Upper lobe of left lung (tissue), 6 donors: Measurements from ENCODE around the gene EPB41L3. TPM values are rescaled to one million over a fixed set of nuclear protein-coding genes. Genes with fewer than 3 reads are reported as not detected.

Experiments used
- ATAC-seq, 2 donors: fragments of 200-7000 bp; cut with Tn5 transposase; one replicate each; pipeline ENCODE4 v1.9.1; 2022; ENCODE audit warnings: mild to moderate bottlenecking in 2 of 2, moderate library complexity in 2 of 2; ENCODE audit not compliant: low FRiP score in 2 of 2
- DNase-seq, 2 donors: peaks; one replicate each; pipeline ENCODE4 v3.0.0-alpha.2; 2019 to 2020
- H3K27ac ChIP-seq, 4 donors: fragments of 200-600 bp; sonication (generic); one replicate each; pipeline ENCODE4 v1.5.1; 2016 to 2019
- H3K27me3 ChIP-seq, 4 donors: fragments of 200-600 bp; sonication (generic); one replicate each; pipeline ENCODE4 v1.5.1; 2017 to 2019
- H3K36me3 ChIP-seq, 4 donors: fragments of 200-600 bp; sonication (generic); one replicate each; pipeline ENCODE4 v1.5.1; 2016 to 2019
- H3K4me1 ChIP-seq, 4 donors: fragments of 200-600 bp; sonication (generic); one replicate each; pipeline ENCODE4 v1.5.1; 2018 to 2019
- H3K4me3 ChIP-seq, 4 donors: fragments of 200-600 bp; sonication (generic); one replicate each; pipeline ENCODE4 v1.5.1; 2017 to 2019; ENCODE audit warnings: mild to moderate bottlenecking in 2 of 4, moderate library complexity in 1 of 4
- H3K9me3 ChIP-seq, 4 donors: fragments of 200-600 bp; sonication (generic); one replicate each; pipeline ENCODE4 v1.5.1; 2018 to 2019
- EP300 ChIP-seq, 4 donors: sonication (generic); formaldehyde crosslinking; IDR thresholded peaks; one replicate each; pipeline ENCODE4 v1.5.1; 2017; ENCODE audit warnings: antibody characterized with exemption in 4 of 4, control low read depth in 2 of 4
- POLR2A ChIP-seq, 4 donors: fragments of 450-650 bp; IDR thresholded peaks; one replicate each; pipeline ENCODE4 v1.5.1; 2016 to 2017; ENCODE audit warnings: antibody characterized with exemption in 4 of 4, mild to moderate bottlenecking in 2 of 4
- POLR2AphosphoS5 ChIP-seq, 2 donors: sonication (generic); formaldehyde crosslinking; IDR thresholded peaks; one replicate each; pipeline ENCODE4 v1.5.1; 2017; ENCODE audit warnings: antibody characterized with exemption in 2 of 2
- WGBS, 2 donors: methylation state at CpG; one replicate each; pipeline ENCODE4 v1.1.5; 2017 to 2018; 5-methylcytosine and 5-hydroxymethylcytosine counted together
- total RNA-seq, 6 donors: library from RNA; depleted of rRNA in 4 of 6; stranded (reverse); fragments of >200 nt in 4 of 6; gene quantifications; one replicate each; pipeline versions ENCODE4 v1.1.0 to v1.2.1, GENCODE V29; 2016 to 2021
- TF ChIP-seq, protein P1 (sequence below), 6 experiments: fragments of 450-650 bp in 4 of 6; fragments of 200-600 bp in 2 of 6; sonication (generic) in 2 of 6; IDR thresholded peaks; one replicate each; pipeline ENCODE4 v1.5.1; 2016 to 2019; ENCODE audit warnings: antibody characterized with exemption in 6 of 6
- donor health status: DM: no; HTN: no; CAD: no; lungs with moderate emphysema.
- donor health status: DM: no; HTN: yes; CAD: no; lungs with severe emphysema.

EPB41L3 gene
- total RNA-seq, 6 donors from 2014 or later: 56.4 to 268 (median 85.7) TPM

DNA sequence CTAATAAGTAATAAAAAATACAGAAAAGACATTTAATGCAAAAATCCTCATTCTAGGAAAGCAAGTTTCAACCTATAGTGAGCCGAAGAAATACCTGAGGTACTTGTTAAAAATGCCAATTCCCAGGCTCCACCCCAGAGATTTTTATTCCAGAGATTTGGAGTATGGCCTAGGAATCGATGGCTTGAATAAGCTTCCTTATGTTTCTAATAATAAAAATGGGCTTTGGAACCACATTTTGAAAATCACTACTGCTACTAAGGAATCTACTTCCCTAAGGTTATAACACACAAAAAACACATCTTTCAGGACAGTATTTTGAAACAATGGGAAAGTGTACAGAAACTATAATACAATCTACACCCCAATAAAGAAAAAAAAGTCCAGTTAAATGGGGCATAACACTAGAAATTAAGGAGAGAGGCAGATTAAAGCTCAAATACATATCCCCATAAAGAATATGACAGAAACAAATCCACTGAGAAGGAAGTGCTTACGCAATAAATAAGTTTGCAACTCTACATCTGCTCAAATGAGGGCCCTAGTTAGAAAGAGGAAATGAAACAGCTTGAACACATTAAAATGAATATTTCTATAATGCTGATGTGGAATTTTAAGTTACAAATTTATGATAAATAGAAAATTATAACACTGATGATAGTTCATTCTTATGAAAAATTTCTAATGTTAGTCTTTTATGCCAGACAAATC is 103.7 kb downstream of the EPB41L3 start:
- H3K27ac ChIP-seq: no peak overlapping the region
- TF ChIP-seq POLR2A (IDR thresholded peaks at IDR 0.05) (no peak), EP300 (IDR thresholded peaks at IDR 0.05) (no peak), POLR2AphosphoS5 (IDR thresholded peaks at IDR 0.05) (no peak)
- TF ChIP-seq, protein P1, sequence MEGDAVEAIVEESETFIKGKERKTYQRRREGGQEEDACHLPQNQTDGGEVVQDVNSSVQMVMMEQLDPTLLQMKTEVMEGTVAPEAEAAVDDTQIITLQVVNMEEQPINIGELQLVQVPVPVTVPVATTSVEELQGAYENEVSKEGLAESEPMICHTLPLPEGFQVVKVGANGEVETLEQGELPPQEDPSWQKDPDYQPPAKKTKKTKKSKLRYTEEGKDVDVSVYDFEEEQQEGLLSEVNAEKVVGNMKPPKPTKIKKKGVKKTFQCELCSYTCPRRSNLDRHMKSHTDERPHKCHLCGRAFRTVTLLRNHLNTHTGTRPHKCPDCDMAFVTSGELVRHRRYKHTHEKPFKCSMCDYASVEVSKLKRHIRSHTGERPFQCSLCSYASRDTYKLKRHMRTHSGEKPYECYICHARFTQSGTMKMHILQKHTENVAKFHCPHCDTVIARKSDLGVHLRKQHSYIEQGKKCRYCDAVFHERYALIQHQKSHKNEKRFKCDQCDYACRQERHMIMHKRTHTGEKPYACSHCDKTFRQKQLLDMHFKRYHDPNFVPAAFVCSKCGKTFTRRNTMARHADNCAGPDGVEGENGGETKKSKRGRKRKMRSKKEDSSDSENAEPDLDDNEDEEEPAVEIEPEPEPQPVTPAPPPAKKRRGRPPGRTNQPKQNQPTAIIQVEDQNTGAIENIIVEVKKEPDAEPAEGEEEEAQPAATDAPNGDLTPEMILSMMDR (IDR thresholded peaks at IDR 0.05): no peak
- no peaks in the 10 kb centered on the region for H3K4me1 ChIP-seq
- no peaks in the 10 kb centered on the region for H3K27me3 ChIP-seq
- peak in 1 of 2 donors; percentile 80 for ATAC-seq
- DNase-seq: no peak
- no peaks in the 10 kb centered on the region for H3K9me3 ChIP-seq
- no peak overlapping the region for H3K4me3 ChIP-seq
- WGBS, 2 donors: 70 to 84% methylated on average over 3 of the region's 3 CpGs
- H3K36me3 ChIP-seq: no peaks in the 10 kb centered on the region

GRCh38 chr18:5434425-5434824 is 109.4 kb downstream of the EPB41L3 start:
- Histone ChIP-seq H3K9me3 (no peaks in the 10 kb centered on the region), H3K27me3 (no peaks in the 10 kb centered on the region), H3K27ac (no peak overlapping the region), H3K4me3 (no peak overlapping the region), H3K4me1 (no peaks in the 10 kb centered on the region), H3K36me3 (no peaks in the 10 kb centered on the region)
- no peak for TF ChIP-seq POLR2AphosphoS5 (IDR thresholded peaks at IDR 0.05)
- no peak for TF ChIP-seq POLR2A (IDR thresholded peaks at IDR 0.05)
- no peak for TF ChIP-seq EP300 (IDR thresholded peaks at IDR 0.05)
- TF ChIP-seq, protein P1 (IDR thresholded peaks at IDR 0.05): no peak
- ATAC-seq (no peak), DNase-seq (no peak)
- 86 to 87% methylated on average over 4 of the region's 4 CpGs for WGBS, 2 donors

GRCh38 chr18:5431836-5432575 is 111.8 kb downstream of the EPB41L3 start:
- no peak for DNase-seq
- Histone ChIP-seq H3K4me3 (no peak overlapping the region), H3K36me3 (no peaks in the 10 kb centered on the region), H3K27ac (no peak overlapping the region), H3K9me3 (no peaks in the 10 kb centered on the region), H3K27me3 (no peaks in the 10 kb centered on the region), H3K4me1 (no peaks in the 10 kb centered on the region)
- TF ChIP-seq, protein P1 (IDR thresholded peaks at IDR 0.05): no peak
- no peak for TF ChIP-seq POLR2AphosphoS5 (IDR thresholded peaks at IDR 0.05)
- no peak for TF ChIP-seq POLR2A (IDR thresholded peaks at IDR 0.05)
- 80 to 85% methylated on average over 7 to 8 of the region's 8 CpGs for whole genome bisulfite sequencing, 2 donors
- no peak for ATAC-seq

DNA sequence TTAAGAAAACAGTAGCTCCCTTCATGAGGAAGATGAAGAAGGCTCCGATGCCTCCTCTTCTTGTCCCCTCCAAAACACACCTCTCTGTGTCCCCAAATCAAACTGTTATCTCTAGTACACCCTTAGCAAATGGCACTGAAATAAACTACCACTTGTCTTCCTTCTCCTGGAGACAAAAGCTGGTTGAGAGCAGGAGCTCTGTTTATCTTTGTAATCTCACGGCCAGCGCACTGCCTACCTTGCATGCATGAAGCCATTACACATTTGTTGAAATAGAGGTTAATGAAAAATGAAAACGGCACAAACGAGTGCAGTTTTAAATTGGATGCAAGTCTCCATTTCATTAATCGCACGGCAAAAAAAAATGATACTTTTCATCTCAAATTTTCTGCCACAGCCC is 113.7 kb downstream of the EPB41L3 start:
- no peak for DNase-seq
- 68 to 72% methylated on average over 7 of the region's 7 CpGs for WGBS, 2 donors
- ATAC-seq: no peak
- Histone ChIP-seq H3K4me3 (no peak overlapping the region), H3K27ac (no peak overlapping the region), H3K36me3 (no peaks in the 10 kb centered on the region), H3K27me3 (no peaks in the 10 kb centered on the region), H3K9me3 (no peaks in the 10 kb centered on the region), H3K4me1 (no peaks in the 10 kb centered on the region)
- TF ChIP-seq POLR2A (IDR thresholded peaks at IDR 0.05): no peak
- no peak for TF ChIP-seq POLR2AphosphoS5 (IDR thresholded peaks at IDR 0.05)
- TF ChIP-seq, protein P1 (IDR thresholded peaks at IDR 0.05): no peak
- no peak for TF ChIP-seq EP300 (IDR thresholded peaks at IDR 0.05)
